Breast epithelium (tissue), 3 donors: ENCODE measurements around the gene ZNF236.

Experiments
- CTCF ChIP-seq, 3 donors: fragments of 450-650 bp; IDR thresholded peaks; one replicate each; pipeline ENCODE4 v1.5.1; 2016 to 2017; ENCODE audit warnings: antibody characterized with exemption in 3 of 3, mild to moderate bottlenecking in 3 of 3, moderate library complexity in 3 of 3
- POLR2A ChIP-seq: fragments of 450-650 bp; IDR thresholded peaks from one replicate; pipeline ENCODE4 v1.6.1; 2016; ENCODE audit warnings: antibody characterized with exemption, mild to moderate bottlenecking, moderate library complexity
- POLR2AphosphoS5 ChIP-seq, 3 donors: sonication (generic); formaldehyde crosslinking; IDR thresholded peaks; one replicate each; pipeline ENCODE4 v1.6.1; 2017; ENCODE audit warnings: antibody characterized with exemption in 3 of 3

GRCh38 chr18:76846217-76846616 is 23.9 kb downstream of the ZNF236 start:
- TF ChIP-seq CTCF (IDR thresholded peaks at IDR 0.05) (no peak), POLR2AphosphoS5 (IDR thresholded peaks at IDR 0.05) (no peak), POLR2A (no peak)
